Measurements from ENCODE around the gene PAPSS1.

The PAPSS1 gene

DNA sequence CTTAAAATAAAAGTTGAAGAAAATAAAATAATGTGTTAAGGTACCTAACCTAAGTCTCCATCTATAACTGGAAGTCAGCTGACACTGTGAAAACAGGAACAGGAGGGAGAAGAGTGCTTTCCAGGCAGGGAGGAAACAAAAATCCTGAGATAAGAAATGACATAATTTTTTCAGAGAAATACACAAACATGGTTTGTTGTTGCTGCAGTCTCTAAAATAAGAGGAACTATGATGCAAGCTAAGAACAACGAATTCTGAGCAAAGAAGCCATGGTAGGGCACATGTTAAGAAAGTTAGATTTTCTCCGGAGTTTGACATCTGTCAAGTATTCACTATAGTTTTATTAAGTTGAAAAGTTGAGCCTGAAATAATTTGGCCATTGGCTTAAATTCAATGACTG, 26.9 kb downstream of the PAPSS1 start:
- TF ChIP-seq JUND (IDR thresholded peaks at IDR 0.05; ENCODE audit: low read depth), result no peak
- in situ Hi-C loops (cut with HindIII; ENCODE audit: low pct_unique_long_range_greater_than_20kb, low sequenced_read_pairs), result no loop called here
- DNase-seq (ENCODE audit: low read depth in 1 of 2, low spot score in 1 of 2), result no peak

DNA sequence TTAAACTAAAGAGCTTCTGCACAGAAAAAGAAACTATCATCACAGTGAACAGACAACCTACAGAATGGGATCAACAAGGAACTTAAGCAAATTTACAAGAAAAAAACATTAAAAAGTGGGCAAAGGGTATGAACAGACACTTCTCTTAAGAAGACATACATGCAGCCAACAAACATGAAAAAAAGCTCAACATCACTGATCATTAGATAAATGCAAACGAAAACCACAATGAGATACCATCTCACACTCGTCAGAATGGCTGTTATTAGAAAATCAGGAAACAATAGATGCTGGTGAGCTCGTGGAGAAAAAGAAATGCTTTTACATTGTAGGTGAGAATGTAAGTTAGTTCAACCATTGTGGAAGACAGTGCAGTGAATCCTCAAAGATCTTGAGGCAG, 27.8 kb downstream of the PAPSS1 start:
- no peak for DNase-seq (ENCODE audit: low read depth in 1 of 2, low spot score in 1 of 2)
- TF ChIP-seq JUND (IDR thresholded peaks at IDR 0.05; ENCODE audit: low read depth), result no peak

DNA sequence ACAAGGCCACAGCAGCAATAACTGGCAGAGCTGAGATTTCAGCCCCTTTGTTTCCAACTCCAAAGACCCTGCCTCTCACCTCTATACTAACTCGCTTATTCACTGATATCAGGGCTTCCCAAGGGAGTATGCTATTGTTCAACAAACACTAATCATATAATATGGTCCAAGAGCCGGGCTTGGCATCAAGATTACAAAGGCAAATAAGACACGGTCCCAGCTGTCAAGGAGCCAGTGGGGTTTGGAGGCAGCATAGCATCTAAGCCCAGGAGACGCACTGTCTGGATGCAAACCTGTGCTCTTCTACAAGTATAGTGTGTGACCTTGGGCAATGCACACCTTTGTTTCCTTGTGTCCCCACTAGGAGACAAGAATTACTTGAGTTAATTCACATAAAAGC, 28.7 kb downstream of the PAPSS1 start:
- in situ Hi-C loops (cut with HindIII; ENCODE audit: low pct_unique_long_range_greater_than_20kb, low sequenced_read_pairs), result no loop called here
- no peak for TF ChIP-seq JUND (IDR thresholded peaks at IDR 0.05; ENCODE audit: low read depth)

More for the DNA sequence above, 27.8 kb downstream of the PAPSS1 start:
- in situ Hi-C loops (cut with HindIII; ENCODE audit: low pct_unique_long_range_greater_than_20kb, low sequenced_read_pairs), result no loop called here

DNA sequence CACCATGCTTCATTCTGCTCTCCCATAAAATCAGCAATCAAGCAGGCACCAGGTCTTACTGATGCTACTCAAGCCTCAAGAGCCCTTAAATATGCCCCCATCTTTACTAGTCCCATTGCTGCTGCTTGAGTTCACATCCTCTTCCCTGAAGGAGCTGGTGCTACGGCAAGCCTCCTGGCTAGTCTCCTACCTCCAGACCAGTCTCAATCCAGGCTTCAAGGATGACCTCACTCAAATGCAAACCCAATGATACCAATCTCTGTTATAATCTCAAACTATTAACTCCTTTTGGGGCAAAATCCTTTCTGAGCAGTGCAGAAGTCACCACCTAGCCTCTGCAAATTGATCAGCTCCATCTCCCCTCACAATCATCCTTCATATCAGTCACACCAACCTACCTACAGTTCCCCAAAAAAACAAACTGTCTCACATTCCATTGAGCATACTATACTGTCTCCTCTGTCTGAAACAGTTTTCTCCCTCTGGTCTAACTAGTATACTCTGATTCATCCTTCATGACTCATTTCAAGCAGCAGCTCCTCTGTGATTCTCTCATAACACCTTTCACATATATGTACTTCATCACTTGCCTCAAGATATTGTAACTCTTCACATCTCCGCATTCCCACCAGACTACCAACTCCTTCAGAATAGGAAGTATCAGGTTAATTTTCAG, 30.0 kb downstream of the PAPSS1 start:
- TF ChIP-seq JUND (IDR thresholded peaks at IDR 0.05; ENCODE audit: low read depth), result no peak
- no peak for DNase-seq (ENCODE audit: low read depth in 1 of 2, low spot score in 1 of 2)
- in situ Hi-C loops (cut with HindIII; ENCODE audit: low pct_unique_long_range_greater_than_20kb, low sequenced_read_pairs), result no loop called here

More for the DNA sequence above, 28.7 kb downstream of the PAPSS1 start:
- DNase-seq (ENCODE audit: low read depth in 1 of 2, low spot score in 1 of 2), result no peak

DNA sequence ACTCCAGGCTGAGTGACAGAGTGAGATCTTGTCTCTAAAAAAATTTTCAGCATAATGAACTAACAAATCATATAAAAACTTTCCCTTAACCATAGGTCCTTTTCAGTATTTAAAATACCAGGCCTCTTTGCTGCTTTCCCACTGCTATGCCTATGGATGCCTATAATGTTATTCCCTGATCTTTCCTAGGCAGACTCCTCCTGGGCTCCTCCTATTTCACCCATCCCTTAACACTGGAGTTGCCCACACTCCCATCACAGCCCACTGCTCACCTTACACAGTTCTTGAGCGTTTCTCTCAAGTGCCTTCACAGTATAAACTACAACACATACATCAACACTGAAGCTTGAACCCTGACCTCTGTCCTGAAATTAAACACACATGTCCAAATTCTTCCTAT, 31.6 kb downstream of the PAPSS1 start:
- no peak for TF ChIP-seq JUND (IDR thresholded peaks at IDR 0.05; ENCODE audit: low read depth)
- in situ Hi-C loops (cut with HindIII; ENCODE audit: low pct_unique_long_range_greater_than_20kb, low sequenced_read_pairs), result no loop called here
- no peak for DNase-seq (ENCODE audit: low read depth in 1 of 2, low spot score in 1 of 2)

DNA sequence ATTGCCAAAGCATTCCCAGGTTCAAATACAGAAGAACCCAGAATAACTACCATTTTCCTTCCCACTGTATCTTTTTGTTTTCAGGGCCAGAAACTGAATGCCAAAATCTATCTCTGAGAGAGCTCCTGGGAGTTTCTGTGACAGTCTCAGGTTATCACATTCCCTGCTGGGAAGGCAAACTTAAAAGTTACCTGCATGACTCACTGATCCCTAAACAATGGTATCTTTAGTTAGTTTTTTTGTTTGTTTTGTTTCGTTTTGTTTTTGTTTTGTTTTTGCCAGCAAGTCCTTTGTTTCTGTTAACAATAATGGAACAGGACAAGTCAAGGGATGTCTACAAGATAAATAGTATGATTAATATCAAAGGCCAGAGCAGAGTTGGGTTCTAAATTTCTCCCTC, 34.3 kb downstream of the PAPSS1 start:
- in situ Hi-C loops (cut with HindIII; ENCODE audit: low pct_unique_long_range_greater_than_20kb, low sequenced_read_pairs), result no loop called here
- no peak for TF ChIP-seq JUND (IDR thresholded peaks at IDR 0.05; ENCODE audit: low read depth)
- no peak for DNase-seq (ENCODE audit: low read depth in 1 of 2, low spot score in 1 of 2)

DNA sequence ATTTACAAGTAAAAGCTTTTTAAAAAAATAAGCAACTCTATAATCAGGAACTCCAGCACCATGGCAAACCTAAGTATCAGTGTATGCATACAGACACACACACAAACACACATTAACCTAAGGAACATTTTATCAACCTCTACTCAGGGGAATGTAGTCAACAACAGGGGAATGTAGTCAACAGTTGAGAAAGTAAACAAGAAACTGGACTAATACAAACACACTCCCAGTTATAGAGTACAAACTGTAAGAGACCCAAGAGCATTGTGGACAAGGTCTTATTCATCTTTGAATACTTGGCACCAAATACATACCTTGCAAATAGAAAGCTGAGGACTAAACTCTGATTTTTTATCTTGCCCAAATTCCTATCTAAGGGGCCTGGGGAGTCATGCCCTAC, 36.2 kb downstream of the PAPSS1 start:
- in situ Hi-C loops (cut with HindIII; ENCODE audit: low pct_unique_long_range_greater_than_20kb, low sequenced_read_pairs), result no loop called here

DNA sequence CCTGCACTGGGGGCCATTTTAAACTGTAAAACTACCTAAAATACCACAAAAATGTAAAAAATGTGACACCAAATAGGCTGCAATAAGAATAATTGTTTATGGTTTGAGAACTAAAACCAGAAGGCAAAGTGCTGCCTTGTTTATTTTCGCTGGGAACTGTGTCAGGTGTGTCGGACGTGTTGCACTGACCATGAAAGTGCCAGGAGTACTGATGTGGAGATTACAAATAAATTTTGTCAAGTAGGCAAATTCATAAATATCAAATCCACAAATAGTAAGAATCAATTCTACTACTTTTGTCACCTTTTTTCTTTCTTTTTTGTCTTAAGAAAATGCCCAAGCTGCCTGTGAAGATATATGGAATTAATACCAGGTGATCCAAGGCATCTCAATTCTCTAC, 37.7 kb downstream of the PAPSS1 start:
- in situ Hi-C loops (cut with HindIII; ENCODE audit: low pct_unique_long_range_greater_than_20kb, low sequenced_read_pairs), result no loop called here
- no peak for TF ChIP-seq JUND (IDR thresholded peaks at IDR 0.05; ENCODE audit: low read depth)

More for the DNA sequence above, 36.2 kb downstream of the PAPSS1 start:
- no peak for TF ChIP-seq JUND (IDR thresholded peaks at IDR 0.05; ENCODE audit: low read depth)
- DNase-seq (ENCODE audit: low read depth in 1 of 2, low spot score in 1 of 2), result peak in 1 of 2 experiments; percentile 68

DNA sequence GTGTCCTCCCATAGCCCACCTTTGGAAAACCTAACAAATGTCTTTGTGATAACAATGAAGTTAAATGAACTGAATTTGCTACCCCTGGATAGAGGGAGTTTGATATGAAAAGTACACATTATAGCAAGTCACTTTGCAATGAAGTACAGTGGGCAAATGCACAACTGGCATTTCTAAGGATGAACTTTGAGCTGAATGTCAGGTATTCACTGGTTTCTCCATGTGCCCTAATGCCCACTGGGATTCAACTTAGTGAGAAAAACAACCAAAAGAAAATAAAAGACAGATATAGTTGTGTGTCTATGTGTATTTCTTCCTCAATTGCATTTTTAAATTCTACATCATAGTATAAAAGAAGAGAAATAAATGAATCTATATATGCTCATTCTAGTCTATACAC, 51.0 kb downstream of the PAPSS1 start:
- in situ Hi-C loops (cut with HindIII; ENCODE audit: low pct_unique_long_range_greater_than_20kb, low sequenced_read_pairs), result no loop called here
- TF ChIP-seq JUND (IDR thresholded peaks at IDR 0.05; ENCODE audit: low read depth), result no peak
- no peak for DNase-seq (ENCODE audit: low read depth in 1 of 2, low spot score in 1 of 2)

More for the DNA sequence above, 37.7 kb downstream of the PAPSS1 start:
- no peak for DNase-seq (ENCODE audit: low read depth in 1 of 2, low spot score in 1 of 2)

DNA sequence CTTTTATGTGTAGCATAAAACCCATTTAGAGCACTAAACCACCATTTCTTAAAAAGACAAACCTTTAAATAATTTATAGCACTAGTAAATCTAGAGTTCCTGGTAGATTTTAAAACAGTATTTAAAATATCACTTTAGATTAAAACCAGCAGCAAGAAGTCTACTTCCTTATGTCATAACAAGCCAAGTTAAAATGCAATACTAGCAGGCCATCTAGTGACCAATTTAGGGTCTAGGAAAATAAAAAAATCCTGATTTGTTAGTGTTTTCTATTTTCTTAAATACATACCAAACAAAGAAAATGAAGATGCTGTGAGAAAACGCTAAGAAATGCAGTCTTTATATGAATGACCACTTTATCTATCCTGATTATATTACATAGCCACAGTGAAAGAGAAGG, 53.9 kb downstream of the PAPSS1 start:
- DNase-seq (ENCODE audit: low read depth in 1 of 2, low spot score in 1 of 2), result no peak
- in situ Hi-C loops (cut with HindIII; ENCODE audit: low pct_unique_long_range_greater_than_20kb, low sequenced_read_pairs), result no loop called here
- no peak for TF ChIP-seq JUND (IDR thresholded peaks at IDR 0.05; ENCODE audit: low read depth)

DNA sequence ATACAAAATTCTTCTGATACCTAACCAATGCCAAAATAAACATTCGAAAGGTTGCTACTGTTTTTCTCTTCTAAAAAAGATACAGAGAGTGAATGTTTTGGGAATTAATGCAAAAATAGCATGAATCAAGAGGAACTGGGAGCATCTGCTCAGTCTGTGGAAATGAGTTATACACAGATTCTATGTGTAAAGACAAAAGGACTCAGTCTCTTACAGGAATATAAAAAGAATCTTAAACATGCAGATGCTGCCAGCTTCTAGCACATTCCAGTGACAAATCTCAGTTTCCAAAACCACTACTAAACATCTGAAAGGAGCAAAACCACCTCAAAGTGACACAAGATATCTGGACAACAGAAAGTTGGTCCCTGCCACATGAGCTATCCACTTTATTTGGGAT, 55.0 kb downstream of the PAPSS1 start:
- DNase-seq (ENCODE audit: low read depth in 1 of 2, low spot score in 1 of 2), result no peak
- TF ChIP-seq JUND (IDR thresholded peaks at IDR 0.05; ENCODE audit: low read depth), result no peak
- in situ Hi-C loops (cut with HindIII; ENCODE audit: low pct_unique_long_range_greater_than_20kb, low sequenced_read_pairs), result no loop called here

DNA sequence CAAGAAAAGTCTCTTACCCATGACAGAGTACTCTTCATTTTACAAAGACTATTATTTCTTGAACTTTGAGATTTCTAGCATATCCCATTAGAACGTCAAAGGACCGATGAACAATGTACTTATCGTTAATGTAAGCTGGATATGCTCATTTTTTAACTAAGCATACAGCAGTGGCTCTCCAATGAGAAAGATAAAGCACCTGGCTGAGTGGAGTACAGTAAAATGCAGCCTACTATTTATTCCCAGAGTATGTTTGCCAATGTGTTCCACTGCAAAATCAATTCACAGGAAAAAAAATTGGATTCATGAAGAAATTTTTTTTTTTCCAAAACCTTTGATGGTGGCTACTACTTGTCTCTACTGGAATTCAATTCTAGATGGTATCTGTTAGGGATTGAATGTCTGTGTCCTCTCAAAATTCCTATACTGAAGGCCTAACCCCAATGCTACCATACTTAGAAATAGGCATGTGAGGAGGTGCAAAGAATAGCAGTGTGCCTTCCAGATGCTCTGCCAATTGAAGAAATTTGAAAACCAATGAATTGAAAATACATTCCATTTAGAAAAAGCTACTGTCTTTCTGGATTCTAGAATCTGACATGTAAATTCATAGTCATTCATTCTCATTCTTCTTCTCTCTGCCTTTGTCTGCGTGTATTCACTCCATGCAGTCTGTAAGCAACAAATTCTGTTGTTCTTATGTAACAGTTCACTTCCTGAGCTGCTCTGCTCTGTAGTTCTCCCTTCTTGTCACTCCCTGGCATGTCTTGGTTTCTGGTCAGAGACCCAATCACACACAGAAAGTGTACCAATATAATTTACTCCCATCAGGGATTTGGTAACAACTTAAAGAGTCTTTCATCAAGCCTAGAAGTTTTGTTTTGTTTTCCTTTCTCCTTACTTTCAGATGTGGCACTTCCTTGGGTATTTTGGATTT, 61.4 kb downstream of the PAPSS1 start:
- in situ Hi-C loops (cut with HindIII; ENCODE audit: low pct_unique_long_range_greater_than_20kb, low sequenced_read_pairs), result no loop called here
- DNase-seq (ENCODE audit: low read depth in 1 of 2, low spot score in 1 of 2), result no peak
- TF ChIP-seq JUND (IDR thresholded peaks at IDR 0.05; ENCODE audit: low read depth), result no peak

DNA sequence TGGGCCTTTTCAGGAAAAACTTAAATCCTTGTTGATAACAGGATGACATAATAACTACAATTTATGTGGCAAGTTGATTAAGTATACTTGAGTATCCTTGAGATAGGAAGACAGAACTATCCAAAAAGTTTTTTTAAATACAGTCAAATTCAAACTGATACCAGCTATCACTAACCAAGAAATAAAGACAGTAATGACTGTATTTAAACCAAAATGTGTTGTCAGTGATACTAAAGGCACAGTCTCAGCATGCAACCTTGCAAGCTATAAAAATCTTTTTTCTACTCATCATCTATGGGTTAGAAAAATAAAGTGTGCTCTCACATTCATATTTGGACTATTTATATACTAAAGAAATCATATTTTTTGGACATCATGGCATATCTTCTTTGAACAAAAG, 64.7 kb downstream of the PAPSS1 start:
- no peak for TF ChIP-seq JUND (IDR thresholded peaks at IDR 0.05; ENCODE audit: low read depth)
- in situ Hi-C loops (cut with HindIII; ENCODE audit: low pct_unique_long_range_greater_than_20kb, low sequenced_read_pairs), result no loop called here
- DNase-seq (ENCODE audit: low read depth in 1 of 2, low spot score in 1 of 2), result no peak

Measured in T47D (cell line).